NCI-H82 (cell line): ENCODE data around the gene ZFHX2.
"Not testable (repeated sequence)": the region's sequence is repeated elsewhere in the genome, so short reads cannot be mapped to it uniquely, and the experiment has no call there.

Experiments used
- DNase-seq: peaks from one replicate; lab custom pipeline; 2025; lab: John Stamatoyannopoulos, UW

ZFHX2 gene

DNA sequence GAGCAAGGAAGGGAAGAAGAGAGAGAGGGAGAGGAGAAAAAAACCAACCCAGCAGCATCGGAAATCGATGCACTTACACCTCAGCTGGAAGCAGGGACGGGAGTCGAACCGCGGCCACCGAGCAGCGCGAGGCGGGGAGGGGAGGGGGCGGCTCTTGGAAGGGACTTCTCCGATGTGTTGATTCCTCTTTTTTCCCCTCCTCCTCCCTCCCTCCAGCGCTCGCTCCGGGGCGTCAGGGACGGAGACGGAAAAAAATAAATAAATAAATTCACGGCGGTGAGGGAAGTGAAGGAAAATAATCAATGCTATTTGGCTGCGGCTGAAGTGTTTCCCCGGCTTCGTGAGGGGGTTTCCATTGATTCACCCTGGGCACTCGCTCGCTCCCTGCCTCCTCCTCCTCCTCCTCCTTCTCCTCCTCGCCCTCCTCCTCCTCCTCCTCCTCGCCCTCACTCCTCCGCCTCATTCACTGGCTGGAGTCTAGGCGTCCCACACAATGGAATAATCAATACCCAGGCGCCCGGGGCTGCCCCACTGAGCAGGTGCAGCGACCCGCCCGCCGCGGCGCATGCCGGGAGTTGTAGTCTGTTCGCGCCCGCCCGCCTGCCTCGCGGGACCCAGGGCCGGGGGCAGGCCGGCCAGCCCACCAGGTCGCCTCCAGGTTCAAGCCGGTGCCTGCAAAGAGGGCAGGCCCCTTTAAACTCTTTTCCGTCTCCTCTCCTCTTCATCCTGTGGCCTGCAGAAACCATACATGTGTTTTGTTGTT, at the start of gene ZFHX2:
Gene ZFHX2, minus strand, starts transcription at position 500 of the 763 bp plus-strand sequence. CDS start 16,440 bp downstream, outside the sequence.
- peak; percentile 91 for DNase-seq

DNA sequence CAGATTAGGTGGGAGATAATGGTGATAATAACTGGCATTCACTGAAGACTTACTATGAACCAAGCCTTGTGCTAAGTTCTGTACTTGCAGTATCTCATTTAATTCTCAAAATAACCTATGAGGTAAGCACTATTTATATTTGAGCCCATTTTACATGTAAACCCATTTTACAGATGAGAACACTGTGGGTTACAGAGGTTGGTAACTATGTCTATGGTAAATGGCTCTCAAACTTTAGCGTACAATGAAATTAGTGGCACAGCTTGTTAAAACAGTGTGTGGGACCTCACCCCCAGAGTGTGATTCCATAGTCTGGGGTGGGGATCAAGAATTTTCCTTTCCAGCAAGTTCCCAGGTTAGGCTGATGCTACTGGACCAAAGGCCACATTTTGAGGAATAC, 49.2 kb upstream of the ZFHX2 start:
- no peak for DNase-seq

DNA sequence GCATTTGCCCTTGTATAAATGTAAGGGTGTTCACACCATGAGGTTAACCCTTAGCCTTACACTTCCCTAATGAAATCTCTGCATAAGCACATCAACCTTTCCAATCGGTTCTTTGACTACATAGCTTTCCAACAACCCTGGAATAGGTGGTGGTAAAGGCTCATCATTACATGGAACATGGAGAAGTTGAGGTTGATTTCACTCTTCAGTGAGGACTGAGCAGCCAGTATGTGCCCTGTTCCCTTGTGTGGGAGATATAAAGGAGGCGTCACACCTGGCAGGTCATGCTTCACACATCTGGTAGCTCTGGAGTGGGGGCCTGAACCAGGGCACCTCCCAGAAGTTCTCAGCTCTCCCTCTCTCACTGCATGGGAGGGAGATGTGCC, 48.8 kb upstream of the ZFHX2 start:
- DNase-seq = no peak

DNA sequence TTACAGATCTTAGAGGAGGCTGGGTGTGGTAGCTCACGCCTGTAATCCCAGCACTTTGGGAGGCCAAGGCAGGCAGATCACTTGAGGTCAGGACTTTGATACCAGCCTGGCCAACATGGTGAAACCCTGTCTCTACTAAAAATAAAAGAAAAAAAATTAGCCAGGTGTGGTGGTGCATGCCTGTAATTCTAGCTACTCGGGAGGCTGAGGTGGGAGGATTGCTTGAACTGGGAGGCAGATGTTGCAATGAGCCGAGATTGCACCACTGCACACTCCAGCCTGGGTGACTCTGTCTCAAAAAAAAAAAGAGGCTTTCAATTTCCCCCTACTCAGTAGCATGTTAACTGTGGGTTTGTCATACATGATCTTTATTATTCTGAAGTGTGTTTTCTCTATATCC, 42.6 kb upstream of the ZFHX2 start:
- DNase-seq = not testable (repeated sequence)

DNA sequence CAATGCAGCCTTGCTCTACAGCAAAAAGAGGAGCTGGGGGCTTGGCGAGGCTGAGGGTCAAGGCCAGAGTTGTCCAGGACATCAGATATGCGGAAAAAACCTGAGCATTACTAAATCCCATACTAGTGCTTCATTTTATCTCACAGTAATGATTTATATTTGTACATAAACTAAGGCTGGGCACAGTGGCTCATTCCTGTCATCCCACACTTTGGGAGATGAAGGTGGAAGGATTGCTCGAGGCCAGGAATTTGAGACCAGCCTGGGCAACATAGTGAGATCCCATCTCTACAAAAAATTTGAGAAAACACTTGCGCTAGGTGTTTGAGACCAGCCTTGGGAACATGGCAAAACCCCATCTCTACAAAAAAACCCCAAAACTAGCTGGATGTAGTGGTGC, 38.6 kb upstream of the ZFHX2 start:
- DNase-seq = no peak

DNA sequence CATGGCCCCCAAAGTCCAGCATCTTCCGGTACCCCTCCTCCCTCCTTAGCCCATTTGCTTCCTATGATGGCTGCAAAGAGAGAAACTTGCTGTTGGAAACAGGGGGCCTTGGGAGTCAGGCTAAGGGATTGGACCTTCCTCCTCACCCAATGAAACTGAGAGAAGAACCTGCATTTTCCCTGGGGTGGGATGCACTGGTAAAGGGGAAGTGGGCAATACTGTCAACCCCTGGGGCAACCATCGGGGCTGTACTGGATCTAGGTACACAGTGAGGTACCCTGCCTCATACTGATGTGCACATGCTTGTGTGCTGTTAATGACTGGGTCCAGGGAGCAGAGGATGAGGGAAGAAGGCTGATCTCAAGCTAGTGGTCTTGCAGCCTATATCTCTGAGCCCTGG, 38.0 kb upstream of the ZFHX2 start:
- DNase-seq = no peak

DNA sequence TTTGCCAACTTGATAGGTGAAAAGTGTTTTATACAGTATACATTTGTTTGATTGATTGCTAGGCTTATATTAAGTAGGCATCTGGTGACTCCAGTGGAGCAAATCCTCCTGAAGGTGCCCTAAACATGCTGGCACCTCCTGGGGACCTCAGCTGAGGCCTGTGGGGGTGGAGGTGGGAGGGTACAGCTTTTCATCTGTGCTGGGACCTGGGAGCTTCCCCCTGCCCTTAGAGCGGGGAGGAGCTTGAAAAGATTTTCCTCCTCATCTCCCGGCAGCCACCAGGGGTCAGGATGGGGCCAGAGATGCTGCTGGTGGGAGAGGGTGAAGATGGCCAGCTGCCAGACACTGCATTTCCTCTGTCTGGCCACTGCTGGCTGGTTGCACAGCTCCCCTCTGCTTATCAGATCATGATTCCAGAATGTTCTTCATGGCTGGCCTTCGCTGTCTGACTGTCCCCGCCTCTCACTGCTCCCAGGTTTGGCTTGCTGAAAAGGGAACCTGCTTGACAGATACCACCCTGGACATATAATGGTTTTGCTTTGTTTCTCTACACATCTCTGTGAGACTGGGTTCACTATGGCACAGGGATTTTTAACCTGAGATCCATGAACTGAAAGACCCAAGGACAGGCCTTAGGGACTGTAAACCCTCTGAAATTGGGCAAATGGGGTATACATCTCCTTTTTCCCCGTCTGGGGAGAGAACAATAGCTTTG, 37.5 kb upstream of the ZFHX2 start:
- DNase-seq = peak; percentile 93

DNA sequence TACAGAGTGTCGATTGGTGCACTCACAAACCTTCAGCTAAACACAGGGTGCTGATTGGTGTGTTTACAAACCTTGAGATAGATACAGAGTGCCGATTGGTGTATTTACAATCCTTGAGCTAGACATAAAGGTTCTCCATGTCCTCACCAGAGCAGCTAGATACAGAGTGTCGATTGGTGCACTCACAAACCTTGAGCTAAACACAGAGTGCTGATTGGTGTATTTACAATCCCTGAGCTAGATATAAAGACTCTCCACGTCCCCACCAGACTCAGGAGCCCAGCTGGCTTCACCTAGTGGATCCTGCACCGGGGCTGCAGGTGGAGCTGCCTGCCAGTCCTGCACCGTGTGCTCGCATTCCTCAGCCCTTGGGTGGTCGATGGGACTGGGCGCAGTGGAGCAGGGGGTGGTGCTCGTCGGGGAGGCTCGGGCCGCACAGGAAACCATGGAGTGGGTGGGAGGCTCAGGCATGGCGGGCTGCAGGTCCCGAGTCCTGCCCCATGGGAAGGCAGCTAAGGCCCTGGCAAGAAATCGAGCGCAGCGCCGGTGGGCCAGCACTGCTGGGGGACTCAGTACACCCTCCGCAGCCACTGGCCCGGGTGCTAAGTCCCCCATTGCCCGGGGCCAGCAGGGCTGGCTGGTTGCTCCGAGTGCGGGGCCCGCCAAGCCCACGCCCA, 33.1 kb upstream of the ZFHX2 start:
- not testable (repeated sequence) for DNase-seq

DNA sequence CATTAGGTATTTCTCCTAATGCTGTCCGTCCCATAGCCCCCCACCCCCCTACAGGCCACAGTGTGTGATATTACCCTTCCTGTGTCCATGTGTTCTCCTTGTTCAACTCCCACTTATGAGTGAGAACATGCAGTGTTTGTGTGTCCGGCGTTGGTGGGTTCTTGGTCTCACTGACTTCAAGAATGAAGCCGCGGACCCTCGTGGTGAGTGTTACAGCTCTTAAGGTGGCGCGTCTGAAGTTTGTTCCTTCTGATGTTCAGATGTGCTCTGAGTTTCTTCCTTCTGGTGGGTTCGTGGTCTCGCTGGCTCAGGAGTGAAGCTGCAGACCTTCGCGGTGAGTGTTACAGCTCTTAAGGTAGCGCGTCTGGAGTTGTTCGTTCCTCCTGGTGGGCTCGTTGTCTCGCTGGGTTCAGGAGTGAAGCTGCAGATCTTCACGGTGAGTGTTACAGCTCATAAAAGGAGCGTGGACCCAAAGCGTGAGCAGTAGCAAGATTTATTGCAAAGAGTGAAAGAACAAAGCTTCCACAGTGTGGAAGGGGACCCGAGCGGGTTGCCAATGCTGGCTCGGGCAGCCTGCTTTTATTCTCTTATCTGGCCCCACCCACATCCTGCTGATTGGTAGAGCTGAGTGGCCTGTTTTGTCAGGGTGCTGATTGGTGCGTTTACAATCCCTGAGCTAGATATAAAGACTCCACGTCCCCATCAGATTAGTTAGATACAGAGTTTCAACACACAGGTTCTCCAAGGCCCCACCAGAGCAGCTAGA, 32.4 kb upstream of the ZFHX2 start:
- DNase-seq = not testable (repeated sequence)

DNA sequence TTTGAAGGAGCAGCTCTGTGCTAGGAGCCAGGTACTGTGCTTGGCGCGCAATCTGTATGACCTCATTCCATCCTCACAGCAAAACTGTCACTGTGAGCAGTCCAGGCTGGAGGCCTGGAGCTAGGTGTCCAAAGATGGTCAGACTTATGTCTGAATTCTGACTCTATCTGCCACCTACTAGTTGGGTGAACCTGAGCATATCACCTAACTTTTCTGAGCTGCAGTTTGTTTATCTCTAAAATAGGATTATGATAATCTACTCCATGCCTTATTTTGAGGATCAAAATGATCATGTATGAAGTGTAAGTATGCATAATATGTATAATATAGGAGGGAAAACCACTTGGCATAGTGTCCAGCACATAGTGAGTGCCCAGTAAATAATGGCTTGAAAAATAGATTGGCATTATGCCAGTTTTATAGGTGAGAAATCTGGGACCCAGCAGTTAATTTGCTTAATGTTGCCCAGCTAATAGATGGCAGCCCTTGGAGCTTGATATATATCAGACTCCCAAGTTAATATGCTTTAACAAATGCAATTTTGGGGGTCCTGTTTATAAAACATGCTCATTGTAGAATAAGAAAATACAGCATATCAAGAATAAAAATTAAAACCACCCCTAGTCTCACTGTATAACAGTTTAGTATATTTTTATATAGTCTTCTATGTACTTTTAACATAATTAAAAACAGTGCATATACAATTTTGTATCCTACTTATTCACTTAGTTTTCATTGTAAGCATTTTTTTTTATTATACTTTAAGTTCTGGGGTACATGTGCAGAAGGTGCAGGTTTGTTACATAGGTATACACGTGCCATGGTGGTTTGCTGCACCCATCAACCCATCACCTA, 31.6 kb upstream of the ZFHX2 start:
- peak; percentile 13 for DNase-seq

DNA sequence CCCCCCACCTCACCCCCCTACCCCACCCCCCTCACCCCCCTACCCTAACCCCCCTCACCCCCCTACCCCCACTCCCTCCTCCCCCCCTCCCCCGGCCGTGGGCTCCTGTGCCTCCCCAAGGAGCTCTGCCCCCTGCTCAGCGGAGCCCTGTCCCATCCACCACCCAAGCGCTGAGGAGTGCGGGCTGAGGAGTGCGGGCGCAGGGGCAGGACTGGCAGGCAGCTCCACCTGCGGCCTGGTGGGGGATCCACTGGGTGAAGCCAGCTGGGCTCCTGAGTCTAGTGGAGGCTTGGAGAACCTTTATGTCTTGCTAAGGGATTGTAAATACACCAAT, 29.4 kb upstream of the ZFHX2 start:
- DNase-seq = no peak

DNA sequence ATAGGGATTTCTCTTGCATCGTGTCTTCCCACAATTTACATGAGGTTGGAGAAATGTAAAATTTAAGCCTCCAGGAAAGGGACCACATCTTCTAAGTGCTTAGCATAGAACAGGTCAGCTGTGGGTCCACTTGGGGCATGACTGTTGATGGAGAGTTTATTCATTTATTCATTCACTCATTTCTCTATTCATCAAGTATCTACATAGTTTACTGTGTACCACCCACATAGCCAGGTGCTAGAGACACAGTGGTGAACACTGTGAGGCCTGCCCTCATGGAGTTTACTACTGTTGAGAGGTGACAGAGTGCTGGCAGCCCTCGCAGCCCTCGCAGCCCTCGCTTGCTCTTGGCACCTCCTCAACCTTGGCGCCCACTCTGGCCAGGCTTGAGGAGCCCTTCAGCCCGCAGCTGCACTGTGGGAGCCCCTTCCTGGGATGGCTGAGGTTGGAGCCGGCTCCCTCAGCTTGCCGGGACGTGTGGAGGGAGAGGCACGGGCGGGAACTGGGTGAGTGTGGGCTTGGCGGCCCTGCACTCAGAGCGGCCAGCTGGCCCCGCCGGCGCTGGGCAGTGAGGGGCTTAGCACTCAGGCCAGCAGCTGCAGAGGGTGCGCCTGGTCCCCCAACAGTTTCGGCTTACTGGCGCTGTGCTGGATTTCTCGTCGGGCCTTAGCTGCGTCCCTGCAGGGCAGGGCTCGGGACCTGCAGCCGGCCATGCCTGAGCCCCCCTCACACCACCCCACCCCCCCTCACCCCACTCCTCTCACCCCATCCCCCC, 28.8 kb upstream of the ZFHX2 start:
- no peak for DNase-seq

DNA sequence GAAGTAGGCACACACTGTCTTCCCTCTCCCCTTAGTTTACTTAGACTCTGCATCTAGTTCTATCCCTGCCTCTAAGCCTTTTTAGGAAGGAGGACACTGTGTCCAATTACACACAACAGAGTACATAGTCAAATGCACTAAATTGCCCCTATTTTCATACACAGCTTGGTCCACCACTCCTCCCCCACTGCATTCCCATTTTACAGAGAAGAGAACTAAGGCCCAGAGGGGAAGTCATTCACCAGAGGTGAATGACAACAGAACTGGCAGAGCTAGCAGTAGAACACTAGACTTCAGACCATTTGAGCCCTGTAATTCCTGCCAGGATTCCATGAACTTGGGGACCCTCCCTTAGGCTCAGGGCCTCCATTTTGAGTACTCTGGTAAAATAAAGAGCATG, 28.2 kb upstream of the ZFHX2 start:
- DNase-seq = no peak

DNA sequence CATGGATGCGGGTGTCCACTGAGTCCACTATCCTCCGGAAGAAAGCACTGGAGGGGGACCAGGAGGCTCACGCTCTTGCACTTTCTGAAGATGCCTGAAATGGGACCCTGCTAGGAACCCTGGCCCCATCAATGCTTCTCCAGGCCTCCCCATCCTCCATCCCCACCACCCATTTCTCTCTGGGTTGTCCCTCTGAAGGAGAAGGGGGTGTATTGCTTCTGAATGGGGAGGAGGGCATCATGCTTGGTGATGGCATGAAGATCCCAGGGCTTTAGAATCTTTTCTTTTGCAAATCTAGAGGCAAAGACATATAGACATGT, 27.7 kb upstream of the ZFHX2 start:
- DNase-seq = no peak

DNA sequence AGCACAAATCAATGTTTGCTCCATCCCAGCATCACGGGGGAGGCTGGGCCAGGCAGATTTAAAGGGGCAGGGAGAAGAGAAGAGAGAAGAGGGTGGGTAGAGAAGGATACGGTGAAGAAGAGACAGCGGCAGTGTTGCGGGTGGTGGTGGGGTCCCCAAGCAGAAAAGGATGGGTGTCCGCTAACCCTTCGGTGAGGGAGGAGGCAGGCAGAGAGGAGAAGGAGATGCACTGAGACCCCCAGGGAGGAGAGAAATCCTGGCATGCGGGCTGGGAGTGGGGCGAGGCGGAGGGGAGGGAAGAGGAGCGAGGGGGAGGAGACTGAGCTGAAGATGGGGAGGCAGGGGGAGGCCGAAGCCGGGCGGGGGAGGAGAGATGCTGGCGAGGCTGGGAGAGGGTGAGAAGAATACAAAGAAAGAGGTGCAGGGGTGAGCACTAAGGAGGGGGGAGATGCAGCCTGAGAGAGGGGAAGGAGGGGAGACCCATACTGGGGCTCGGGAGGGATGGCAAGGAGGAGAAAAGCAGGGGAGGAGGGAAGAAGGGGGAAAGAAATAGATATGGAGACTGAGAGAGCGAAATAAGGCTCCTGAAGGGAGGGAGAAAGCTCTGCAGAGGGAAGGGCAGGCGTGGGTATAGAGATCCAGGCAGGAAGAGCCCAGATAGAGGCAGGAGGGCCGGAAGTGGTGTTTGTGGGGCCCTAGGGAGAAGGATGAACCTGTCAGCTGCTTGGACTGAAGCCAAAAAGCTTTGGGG, 27.2 kb upstream of the ZFHX2 start, which contains the start of gene JPH4:
Gene JPH4, minus strand, starts transcription at position 231 of the 751 bp plus-strand sequence. CDS start 1,337 bp downstream, outside the sequence.
- peak; percentile 62 for DNase-seq

DNA sequence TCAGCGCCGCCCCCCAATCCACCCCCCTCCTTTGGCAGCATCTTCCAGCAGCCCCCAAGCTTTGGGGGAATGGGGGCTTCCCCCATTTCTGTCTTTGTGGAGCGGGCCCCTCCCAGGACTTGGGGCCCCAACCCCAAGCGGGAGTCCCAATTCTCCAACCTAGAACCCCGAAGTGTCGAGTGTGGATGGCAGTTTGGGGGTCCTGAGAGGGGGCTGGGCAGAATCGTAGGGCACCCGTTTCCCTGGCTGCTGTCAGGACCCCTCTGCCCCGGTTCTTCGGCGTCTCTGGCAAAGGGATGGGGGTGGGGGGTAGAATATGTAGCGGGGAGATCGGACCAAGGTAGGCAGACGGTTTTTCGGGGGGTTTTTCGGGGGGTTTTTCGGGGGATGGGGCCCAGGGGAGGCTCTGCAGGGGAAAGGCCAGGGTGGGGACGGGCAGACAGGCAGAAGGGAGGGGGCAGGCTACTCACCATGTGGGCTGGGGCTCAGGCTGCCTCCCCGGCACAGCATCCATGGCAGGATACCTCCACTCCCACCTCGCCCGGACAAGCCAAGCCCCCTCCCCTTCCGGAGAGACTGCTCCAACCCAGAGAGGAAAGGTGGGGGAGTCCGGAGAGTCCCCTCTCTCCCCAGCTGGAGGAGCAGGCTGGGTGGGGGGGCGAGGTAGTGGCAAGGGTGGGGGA, 26.3 kb upstream of the ZFHX2 start:
- peak; percentile 46 for DNase-seq

DNA sequence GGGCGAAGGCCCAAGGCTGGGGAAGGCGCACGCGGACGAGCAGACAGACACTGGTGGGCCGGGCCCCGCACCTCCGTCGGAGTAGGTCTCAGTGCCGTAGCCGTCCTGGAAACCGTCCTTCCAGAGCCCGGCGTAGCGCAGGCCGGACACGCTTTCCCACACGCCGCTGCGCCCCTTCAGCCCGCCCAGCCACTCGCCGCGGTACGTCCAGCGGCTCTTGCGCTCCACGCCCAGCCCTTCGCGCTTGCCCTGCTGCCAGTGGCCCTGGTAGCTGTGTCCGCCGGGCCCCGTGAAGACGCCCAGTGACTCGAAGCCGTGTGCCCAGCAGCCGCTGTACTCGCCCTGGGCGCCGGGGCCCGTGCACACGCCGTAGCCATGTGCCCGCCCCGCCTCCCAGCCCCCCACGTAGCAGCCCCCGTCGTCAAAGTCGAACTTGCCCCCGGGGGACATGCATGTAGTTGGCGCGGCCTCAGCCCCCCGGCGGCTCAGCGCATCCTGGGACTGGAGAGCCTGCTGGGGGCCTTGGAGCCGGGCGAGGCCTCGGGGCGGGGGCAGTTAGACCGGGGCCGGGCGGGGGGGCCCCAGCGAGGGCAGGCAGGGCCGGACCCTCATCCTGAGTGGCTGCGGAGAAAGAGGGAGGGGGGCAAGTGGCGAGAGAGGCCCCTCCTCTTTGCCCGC, 25.6 kb upstream of the ZFHX2 start:
- peak; percentile 27 for DNase-seq

DNA sequence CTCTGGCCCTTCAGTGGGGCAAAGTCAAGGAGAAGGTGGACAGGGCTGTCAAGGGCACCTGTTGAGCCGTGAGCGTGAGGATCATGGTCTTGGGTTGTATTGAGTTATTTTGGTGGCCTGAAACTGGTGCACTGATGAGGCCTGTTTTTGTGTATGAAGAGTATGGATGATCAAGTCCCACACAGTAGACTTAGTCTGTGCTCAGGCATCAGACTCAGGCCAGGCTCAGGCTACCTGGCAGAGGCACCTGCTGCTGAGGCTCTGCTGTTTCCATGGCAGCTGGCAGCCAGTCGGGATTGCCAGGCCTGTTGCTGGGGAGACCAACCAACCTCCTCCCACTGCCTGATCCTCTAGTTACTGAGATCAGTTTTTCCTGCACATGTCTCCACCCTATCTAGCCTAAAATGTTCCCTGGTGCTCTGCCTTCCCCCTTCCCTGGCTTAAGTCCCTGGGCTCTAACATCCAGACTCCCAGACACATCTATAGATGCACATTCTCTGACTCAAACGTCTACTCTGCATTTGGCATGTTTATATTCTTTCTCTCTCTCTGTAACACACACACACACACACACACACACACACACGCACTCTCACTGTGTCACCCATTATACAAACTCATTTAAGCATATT, 21.9 kb upstream of the ZFHX2 start:
- no peak for DNase-seq
